SJSA1 (cell line): ENCODE measurements around the gene ACADM. TPM values are rescaled to one million over a fixed set of nuclear protein-coding genes. Genes with fewer than 3 reads are reported as not detected.
"Not testable (repeated sequence)": the region's sequence is repeated elsewhere in the genome, so short reads cannot be mapped to it uniquely, and the experiment has no call there.

Experiments used
- DNase-seq, 2 experiments: peaks; one replicate each; pipeline ENCODE4 v3.0.0-alpha.2; 2015 to 2020; ENCODE audit warnings: low spot score in 2 of 2, low read depth in 1 of 2
- H3K27ac ChIP-seq: fragments of 250-450 bp; sonication (Bioruptor Pico); 2 replicates; pipeline ENCODE4 v1.5.1; 2020; ENCODE audit warnings: mild to moderate bottlenecking, moderate library complexity
- H3K27me3 ChIP-seq: fragments of 250-450 bp; sonication (Bioruptor Pico); replicated peaks from 2 replicates; pipeline ENCODE4 v1.5.1; 2020; ENCODE audit warnings: mild to moderate bottlenecking, moderate library complexity
- H3K36me3 ChIP-seq: fragments of 250-450 bp; sonication (Bioruptor Pico); 2 replicates; pipeline ENCODE4 v1.5.1; 2020; ENCODE audit warnings: mild to moderate bottlenecking
- H3K4me1 ChIP-seq: fragments of 250-450 bp; sonication (Bioruptor Pico); replicated peaks from 2 replicates; pipeline ENCODE4 v1.6.1; 2021; ENCODE audit warnings: mild to moderate bottlenecking
- H3K4me3 ChIP-seq: fragments of 250-450 bp; sonication (Bioruptor Pico); 2 replicates; pipeline ENCODE4 v1.5.1; 2020; ENCODE audit warnings: mild to moderate bottlenecking
- H3K9me3 ChIP-seq: fragments of 250-450 bp; sonication (Bioruptor Pico); replicated peaks from 2 replicates; pipeline ENCODE4 v1.5.1; 2020; ENCODE audit warnings: mild to moderate bottlenecking
- total RNA-seq: library from RNA; depleted of rRNA; stranded (reverse); fragments of >200 nt; shearing (Covaris generic); gene quantifications from 2 replicates; pipeline ENCODE4 v1.2.3, GENCODE V29; 2014

The ACADM gene
- total RNA-seq, 1 experiment from 2014 or later = 52.0 TPM

DNA sequence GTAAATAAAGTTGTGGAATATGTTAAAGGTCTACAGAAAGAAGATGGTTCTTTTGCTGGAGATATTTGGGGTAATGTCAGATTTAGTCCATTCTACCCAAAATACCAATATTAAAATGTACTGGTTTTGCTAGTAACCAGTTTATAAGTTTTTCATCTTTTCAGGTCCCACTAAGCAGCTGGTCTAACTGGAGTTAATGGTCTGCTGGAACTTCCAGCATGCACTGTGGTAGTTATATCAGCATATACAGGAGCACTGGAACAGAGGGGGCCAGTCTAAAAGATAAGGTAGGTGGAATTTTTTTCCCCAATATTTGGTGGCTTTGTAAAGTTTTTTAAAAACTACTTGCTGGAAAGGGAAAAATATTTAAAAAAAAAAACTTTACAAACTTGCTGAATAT lies 65.5 kb downstream of the ACADM start:
- peaks cover 81% of the 10 kb centered on the region for H3K36me3 ChIP-seq
- no peaks in the 10 kb centered on the region for H3K27me3 ChIP-seq
- DNase-seq = no peak
- H3K4me3 ChIP-seq = no peak overlapping the region
- H3K9me3 ChIP-seq = no peaks in the 10 kb centered on the region
- no peak overlapping the region for H3K27ac ChIP-seq
- H3K4me1 ChIP-seq = peaks cover 30% of the 10 kb centered on the region

- no peaks in the 10 kb centered on the region for H3K27me3 ChIP-seq
- H3K4me3 ChIP-seq = no peak overlapping the region
- H3K4me1 ChIP-seq = peaks cover 25% of the 10 kb centered on the region
- DNase-seq = no peak
- H3K9me3 ChIP-seq = no peaks in the 10 kb centered on the region
- H3K27ac ChIP-seq = no peak overlapping the region
- peaks cover 91% of the 10 kb centered on the region for H3K36me3 ChIP-seq
Measured at GRCh38 chr1:75791022-75791421, 66.5 kb downstream of the ACADM start.

GRCh38 chr1:75792091-75792490 lies 67.6 kb downstream of the ACADM start:
- Histone ChIP-seq H3K4me1 (peaks cover 29% of the 10 kb centered on the region), H3K4me3 (no peak overlapping the region), H3K36me3 (peaks cover 100% of the 10 kb centered on the region), H3K9me3 (peaks cover 8% of the 10 kb centered on the region; the same call in 1 of the 2 replicates), H3K27me3 (peaks cover 4% of the 10 kb centered on the region; the same call in 1 of the 2 replicates), H3K27ac (no peak overlapping the region)
- DNase-seq = no peak

DNA sequence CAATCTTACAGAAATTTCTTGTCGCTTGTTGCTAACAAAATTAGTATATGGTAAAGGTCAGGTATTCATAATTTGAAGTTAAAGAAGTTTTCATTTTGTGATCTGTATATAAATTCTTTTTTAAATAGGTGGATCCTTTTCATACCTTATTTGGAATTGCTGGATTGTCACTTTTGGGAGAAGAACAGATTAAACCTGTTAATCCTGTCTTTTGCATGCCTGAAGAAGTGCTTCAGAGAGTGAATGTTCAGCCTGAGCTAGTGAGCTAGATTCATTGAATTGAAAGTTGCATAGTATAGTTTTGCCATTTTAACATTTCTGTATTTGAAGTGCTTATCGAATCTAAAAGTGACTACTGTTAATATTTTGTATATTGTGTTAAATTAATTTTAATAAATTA lies 69.9 kb downstream of the ACADM start:
- Histone ChIP-seq H3K4me3 (no peak overlapping the region), H3K9me3 (peaks cover 8% of the 10 kb centered on the region; the same call in 1 of the 2 replicates), H3K27me3 (peaks cover 4% of the 10 kb centered on the region; the same call in 1 of the 2 replicates), H3K27ac (no peak overlapping the region), H3K4me1 (peaks cover 13% of the 10 kb centered on the region), H3K36me3 (peaks cover 89% of the 10 kb centered on the region)
- no peak for DNase-seq

GRCh38 chr1:75795703-75796193 lies 71.2 kb downstream of the ACADM start:
- DNase-seq = no peak
- peaks cover 75% of the 10 kb centered on the region for H3K36me3 ChIP-seq
- H3K4me1 ChIP-seq = 0 out of 2 replicates have a peak, but pooled peaks cover 5% of the 10 kb centered on the region

DNA sequence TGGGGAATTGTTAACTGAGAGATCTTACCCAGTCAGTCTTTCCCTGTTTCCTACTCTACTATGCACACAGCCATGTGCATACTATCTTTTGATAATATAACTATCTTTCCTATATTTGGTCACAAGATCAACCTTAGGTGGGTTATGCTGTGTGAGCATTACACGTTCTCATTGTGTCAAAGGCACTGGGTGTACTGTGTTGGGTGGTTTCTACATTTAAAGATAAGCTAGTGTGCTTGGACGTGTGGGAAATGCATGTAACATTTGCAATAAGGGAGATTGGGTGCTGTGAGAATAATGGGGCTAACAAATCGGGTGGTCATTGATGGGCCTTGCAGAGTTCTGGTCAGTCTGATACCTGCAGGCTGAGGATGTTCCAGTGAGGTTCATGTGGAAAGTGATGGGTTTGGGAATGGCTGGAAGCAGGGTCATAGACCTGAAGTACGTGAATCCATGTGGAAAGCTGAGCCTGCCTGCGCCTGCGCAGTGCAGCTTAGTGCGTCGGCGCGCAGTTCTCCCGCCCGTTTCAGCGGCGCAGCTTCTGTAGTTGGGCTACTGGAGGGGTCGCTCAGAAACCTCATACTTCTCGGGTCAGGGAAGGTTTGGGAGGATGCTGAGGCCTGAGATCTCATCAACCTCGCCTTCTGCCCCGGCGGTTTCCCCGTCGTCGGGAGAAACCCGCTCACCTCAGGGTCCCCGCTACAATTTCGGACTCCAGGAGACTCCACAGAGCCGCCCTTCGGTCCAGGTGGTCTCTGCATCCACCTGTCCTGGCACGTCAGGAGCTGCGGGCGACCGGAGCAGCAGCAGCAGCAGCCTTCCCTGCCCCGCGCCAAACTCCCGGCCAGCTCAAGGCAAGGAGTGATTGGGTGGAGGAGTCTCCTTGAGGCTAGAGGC lies 72.1 kb downstream of the ACADM start, which contains the start of gene MSH4:
Gene MSH4 (plus strand): TSS at position 507 of the 897 bp plus-strand sequence. CDS start 104 bp downstream, at position 611.
- Histone ChIP-seq H3K9me3 (peaks cover 8% of the 10 kb centered on the region; the same call in 1 of the 2 replicates), H3K4me1 (0 out of 2 replicates have a peak, but pooled peaks cover 4% of the 10 kb centered on the region), H3K36me3 (peaks cover 66% of the 10 kb centered on the region), H3K27ac (0 out of 2 replicates have a peak within 1 kb of the TSS, but pooled peaks have one; percentile 1), H3K27me3 (peaks cover 4% of the 10 kb centered on the region; the same call in 1 of the 2 replicates), H3K4me3 (no peak within 1 kb of the TSS)
- DNase-seq = peak in 1 of 2 experiments; percentile 10

More at GRCh38 chr1:75795703-75796193, 71.2 kb downstream of the ACADM start:
- peaks cover 4% of the 10 kb centered on the region; the same call in 1 of the 2 replicates for H3K27me3 ChIP-seq
- peaks cover 8% of the 10 kb centered on the region; the same call in 1 of the 2 replicates for H3K9me3 ChIP-seq
- 0 out of 2 replicates have a peak overlapping the region, but pooled peaks have one; percentile 1 for H3K27ac ChIP-seq
- H3K4me3 ChIP-seq = no peak overlapping the region

- DNase-seq = no peak
- peaks cover 8% of the 10 kb centered on the region; the same call in 1 of the 2 replicates for H3K9me3 ChIP-seq
- H3K36me3 ChIP-seq = peaks cover 60% of the 10 kb centered on the region
- no peak overlapping the region for H3K4me3 ChIP-seq
- H3K27ac ChIP-seq = no peak overlapping the region
- peaks cover 4% of the 10 kb centered on the region; the same call in 1 of the 2 replicates for H3K27me3 ChIP-seq
- H3K4me1 ChIP-seq = 0 out of 2 replicates have a peak, but pooled peaks cover 4% of the 10 kb centered on the region
Measured at GRCh38 chr1:75797273-75797588, 72.7 kb downstream of the ACADM start.

DNA sequence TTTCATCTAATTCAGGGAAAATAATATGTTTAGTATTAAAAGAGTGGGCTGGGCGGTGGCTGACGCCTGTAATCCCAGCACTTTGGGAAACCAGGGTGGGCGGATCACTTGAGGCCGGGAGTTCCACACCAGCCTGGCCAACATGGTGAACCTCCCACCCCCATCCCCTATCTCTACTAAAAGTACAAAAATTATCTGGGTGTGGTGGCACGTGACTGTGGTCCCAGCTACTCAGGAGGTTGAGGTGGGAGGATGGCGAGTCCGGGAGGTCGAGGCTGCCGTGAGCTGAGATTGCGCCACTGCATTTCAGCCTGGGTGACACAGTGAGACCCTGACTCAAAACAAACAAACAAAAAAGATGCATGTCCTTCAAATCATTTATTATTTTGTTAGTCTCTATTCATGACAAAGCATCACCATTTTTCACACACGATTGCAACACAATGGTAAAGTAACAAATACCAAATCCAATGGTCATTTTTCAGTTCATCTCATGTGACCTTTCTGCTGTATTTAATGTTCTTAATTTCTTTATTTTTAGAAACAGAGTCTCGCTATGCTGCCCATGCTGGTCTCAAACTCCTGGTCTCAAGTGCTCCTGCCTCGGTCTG lies 73.2 kb downstream of the ACADM start:
- peaks cover 55% of the 10 kb centered on the region for H3K36me3 ChIP-seq
- no peak overlapping the region for H3K27ac ChIP-seq
- H3K4me1 ChIP-seq = 0 out of 2 replicates have a peak, but pooled peaks cover 4% of the 10 kb centered on the region
- peaks cover 4% of the 10 kb centered on the region; the same call in 1 of the 2 replicates for H3K27me3 ChIP-seq
- no peak overlapping the region for H3K4me3 ChIP-seq
- no peak for DNase-seq
- peaks cover 8% of the 10 kb centered on the region; the same call in 1 of the 2 replicates for H3K9me3 ChIP-seq

DNA sequence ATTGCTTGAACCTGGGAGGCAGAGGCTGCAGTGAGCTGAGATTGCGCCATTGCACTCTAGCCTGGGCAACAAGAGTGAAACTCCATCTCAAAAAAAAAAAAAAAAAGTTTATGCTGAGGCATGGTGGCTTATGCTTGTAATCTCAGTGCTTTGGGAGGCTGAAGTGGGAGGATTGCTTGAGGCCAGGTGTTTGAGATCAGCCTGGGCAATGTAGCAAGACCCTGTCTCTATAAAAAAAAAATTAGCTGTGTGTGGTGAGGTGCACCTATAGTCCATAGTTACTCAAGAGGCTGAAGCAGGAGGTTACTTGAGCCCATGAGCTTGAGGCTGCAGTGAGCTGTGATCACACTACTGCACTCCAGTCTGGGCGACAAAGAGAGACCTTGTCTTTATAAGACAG lies 77.0 kb downstream of the ACADM start:
- not testable (repeated sequence) for DNase-seq, H3K4me1 ChIP-seq, H3K9me3 ChIP-seq, H3K27me3 ChIP-seq, H3K4me3 ChIP-seq, H3K27ac ChIP-seq
- peaks cover 18% of the 10 kb centered on the region for H3K36me3 ChIP-seq

- DNase-seq = no peak
- H3K27ac ChIP-seq = no peak overlapping the region
- H3K36me3 ChIP-seq = no peaks in the 10 kb centered on the region
- no peaks in the 10 kb centered on the region for H3K4me1 ChIP-seq
- no peaks in the 10 kb centered on the region for H3K27me3 ChIP-seq
- H3K9me3 ChIP-seq = no peaks in the 10 kb centered on the region
- no peak overlapping the region for H3K4me3 ChIP-seq
Measured at GRCh38 chr1:75808921-75809320, 84.4 kb downstream of the ACADM start.

DNA sequence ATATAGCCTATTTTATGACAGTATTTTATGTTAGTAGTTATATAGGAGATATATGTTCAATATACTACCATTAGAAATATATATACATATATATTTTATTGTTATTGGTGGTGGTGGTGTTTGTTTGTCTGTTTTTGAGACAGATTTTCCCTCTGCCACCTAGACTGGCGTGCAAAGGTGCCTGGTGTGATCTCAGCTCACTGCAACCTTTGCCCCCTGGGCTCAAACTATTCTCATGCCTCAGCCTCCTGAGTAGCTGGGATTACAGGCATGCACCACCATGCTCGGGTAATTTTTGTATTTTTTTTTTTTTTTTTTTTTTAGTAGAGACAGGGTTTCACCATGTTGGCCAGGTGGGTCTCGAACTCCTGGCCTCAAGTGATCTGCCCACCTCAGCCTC lies 85.6 kb downstream of the ACADM start:
- not testable (repeated sequence) for H3K27ac ChIP-seq, H3K4me3 ChIP-seq, H3K27me3 ChIP-seq, DNase-seq, H3K9me3 ChIP-seq, H3K4me1 ChIP-seq, H3K36me3 ChIP-seq

DNA sequence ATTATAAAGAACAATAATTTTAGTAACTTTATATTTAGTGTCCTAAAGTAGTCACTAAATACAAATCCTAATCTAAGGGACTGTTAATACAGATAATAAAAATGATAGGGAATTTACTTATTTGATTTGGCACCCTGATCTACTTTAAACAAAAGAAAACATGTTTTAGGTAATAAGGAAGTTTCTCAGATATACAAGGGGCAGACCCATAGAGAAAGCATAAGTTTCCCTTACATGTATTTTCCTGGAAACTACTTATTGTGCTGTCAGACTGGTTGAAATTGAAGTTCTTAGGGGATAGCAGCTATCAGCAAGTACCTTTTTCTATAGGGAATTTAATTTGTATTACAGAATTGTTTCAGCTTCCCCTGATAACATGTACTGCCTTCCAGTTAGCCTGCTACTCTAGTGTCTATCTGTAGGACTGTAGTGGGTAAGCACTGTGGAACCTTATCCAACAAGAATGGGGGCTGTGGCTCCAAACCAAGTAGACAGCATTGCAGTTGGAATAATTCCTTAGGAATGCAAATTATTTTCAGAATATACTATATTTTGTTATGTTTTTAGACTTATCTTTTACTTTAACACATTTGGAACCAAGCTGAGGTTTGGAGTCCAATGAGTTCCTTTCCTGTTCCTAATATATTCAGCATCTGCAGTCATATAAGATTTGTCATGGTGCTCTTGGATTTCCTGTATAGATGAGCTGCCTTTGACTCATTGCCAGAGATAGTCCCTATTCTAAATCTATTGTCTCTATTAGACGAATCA lies 86.9 kb downstream of the ACADM start:
- H3K9me3 ChIP-seq = no peaks in the 10 kb centered on the region
- H3K27ac ChIP-seq = no peak overlapping the region
- no peaks in the 10 kb centered on the region for H3K36me3 ChIP-seq
- H3K27me3 ChIP-seq = no peaks in the 10 kb centered on the region
- no peaks in the 10 kb centered on the region for H3K4me1 ChIP-seq
- no peak overlapping the region for H3K4me3 ChIP-seq
- no peak for DNase-seq

GRCh38 chr1:75812065-75812464 lies 87.6 kb downstream of the ACADM start:
- H3K4me3 ChIP-seq = no peak overlapping the region
- H3K9me3 ChIP-seq = no peaks in the 10 kb centered on the region
- no peak for DNase-seq
- no peaks in the 10 kb centered on the region for H3K4me1 ChIP-seq
- no peaks in the 10 kb centered on the region for H3K27me3 ChIP-seq
- no peak overlapping the region for H3K27ac ChIP-seq
- no peaks in the 10 kb centered on the region for H3K36me3 ChIP-seq
